Activated CD8-positive, alpha-beta T cell treated with anti-CD3 and anti-CD28 coated beads for 36 hours (primary cell): ENCODE measurements around the gene CEBPE. TPM values are rescaled to one million over a fixed set of nuclear protein-coding genes. Genes with fewer than 3 reads are reported as not detected.
A peak's percentile ranks its signal among the peaks of the same experiment; 100 is the strongest.

Source experiments
- ATAC-seq: fragments of 200-7000 bp; cut with Tn5 transposase; one replicate; pipeline ENCODE4 v1.10.0; 2021; ENCODE audit warnings: mild to moderate bottlenecking, moderate library complexity
- CTCF ChIA-PET: fragments of 350-600 bp; sonication (Branson Sonifier 250); formaldehyde crosslinking; loops from one replicate; lab custom pipeline; 2021; ENCODE audit warnings: antibody characterized with exemption; lab: Charles Lee
- POLR2A ChIA-PET: fragments of 350-600 bp; sonication (Branson Sonifier 250); formaldehyde crosslinking; loops from one replicate; lab custom pipeline; 2021; ENCODE audit warnings: antibody characterized with exemption; lab: Charles Lee
- DNase-seq: peaks from one replicate; pipeline ENCODE4 v3.0.0-alpha.2; 2020
- H3K27ac Mint-ChIP-seq: one replicate; pipeline ENCODE4 v1.8.0; 2021; ENCODE audit warnings: mild to moderate bottlenecking, mixed read lengths
- H3K27me3 Mint-ChIP-seq: one replicate; pipeline ENCODE4 v1.8.0; 2021; ENCODE audit warnings: mixed read lengths
- H3K36me3 Mint-ChIP-seq: one replicate; pipeline ENCODE4 v1.8.0; 2021; ENCODE audit warnings: low read depth, mixed read lengths
- H3K4me1 Mint-ChIP-seq: one replicate; pipeline ENCODE4 v1.8.0; 2021; ENCODE audit warnings: low read depth, mixed read lengths
- H3K4me3 Mint-ChIP-seq: one replicate; pipeline ENCODE4 v1.8.0; 2021; ENCODE audit warnings: mild to moderate bottlenecking, moderate library complexity, mixed read lengths
- H3K9me3 Mint-ChIP-seq: one replicate; pipeline ENCODE4 v1.8.0; 2021; ENCODE audit warnings: mixed read lengths
- intact Hi-C: fragments of 100-400 bp; cut with micrococcal nuclease; formaldehyde crosslinking; loops from one replicate; pipeline ENCODE4 v1.10.0; 2022
- total RNA-seq, 2 experiments: library from RNA; stranded (reverse); gene quantifications; one replicate each; pipeline ENCODE4 v1.2.3, GENCODE V29; 2021
- TF ChIP-seq, protein P1 (sequence below): fragments of 200-600 bp; IDR thresholded peaks from one replicate; pipeline ENCODE4 v1.8.0; 2022; ENCODE audit warnings: antibody characterized with exemption, mild to moderate bottlenecking

The CEBPE gene
- total RNA-seq, 2 experiments from 2014 or later = 0.27 to 0.34 TPM

DNA sequence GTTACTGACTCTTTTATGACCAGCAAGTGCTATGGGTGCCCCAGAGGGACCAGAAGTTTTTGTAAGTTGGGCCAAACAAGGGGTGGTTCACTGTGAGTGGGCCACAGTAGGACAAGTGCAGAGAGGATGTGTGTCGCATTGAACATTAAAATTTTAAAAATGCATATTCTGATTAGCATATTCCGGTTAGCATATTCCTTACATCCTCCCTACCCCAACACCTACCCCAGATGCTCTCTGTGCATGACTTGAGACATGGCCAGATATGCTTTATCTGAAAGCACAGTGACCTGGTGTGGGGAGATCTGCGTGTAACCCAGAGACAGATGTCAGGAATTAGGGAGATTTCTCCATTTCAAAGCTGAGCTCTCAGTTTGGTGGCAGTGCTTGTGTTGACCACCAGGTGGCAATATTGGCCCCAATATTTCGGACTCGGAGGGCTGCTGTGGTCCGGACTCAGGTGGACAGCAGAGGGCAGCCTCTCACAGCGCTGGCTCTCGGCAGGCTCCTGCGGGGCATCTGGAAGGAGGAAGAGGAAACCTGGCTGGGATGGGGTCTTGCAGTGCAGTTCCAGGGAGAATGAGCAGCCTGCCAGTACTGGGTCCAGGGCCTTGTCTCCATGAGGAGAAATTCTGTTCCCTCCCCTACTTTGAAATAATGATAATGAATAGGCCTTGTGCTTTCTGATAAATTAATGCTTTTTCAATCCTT lies 1.6 kb upstream of the CEBPE start:
- ATAC-seq = peak; percentile 88
- H3K9me3 Mint-ChIP-seq = no peaks in the 10 kb centered on the region
- intact Hi-C loops = loop anchor here (1.0 to 5.0 kb wide), 2 partner anchors 67 to 177 kb away; no protein-coding TSS in a partner anchor
- H3K36me3 Mint-ChIP-seq = no peaks in the 10 kb centered on the region
- peaks cover 43% of the 10 kb centered on the region for H3K4me1 Mint-ChIP-seq
- CTCF ChIA-PET = interaction anchor here (0.6 to 13.3 kb wide), 78 partner anchors 9 to 350 kb away, joined by 3 to 290 read pairs (median 5); partner anchors contain the start of genes ACIN1, C14orf119, CDH24 and CIROP
- no peak overlapping the region for H3K4me3 Mint-ChIP-seq
- H3K27me3 Mint-ChIP-seq = no peaks in the 10 kb centered on the region
- DNase-seq = peak; percentile 90
- POLR2A ChIA-PET = interaction anchor here (0.7 to 1.2 kb wide), 3 partner anchors 52 to 69 kb away, joined by 3 to 5 read pairs (median 3); no protein-coding TSS in a partner anchor
- TF ChIP-seq, protein P1, sequence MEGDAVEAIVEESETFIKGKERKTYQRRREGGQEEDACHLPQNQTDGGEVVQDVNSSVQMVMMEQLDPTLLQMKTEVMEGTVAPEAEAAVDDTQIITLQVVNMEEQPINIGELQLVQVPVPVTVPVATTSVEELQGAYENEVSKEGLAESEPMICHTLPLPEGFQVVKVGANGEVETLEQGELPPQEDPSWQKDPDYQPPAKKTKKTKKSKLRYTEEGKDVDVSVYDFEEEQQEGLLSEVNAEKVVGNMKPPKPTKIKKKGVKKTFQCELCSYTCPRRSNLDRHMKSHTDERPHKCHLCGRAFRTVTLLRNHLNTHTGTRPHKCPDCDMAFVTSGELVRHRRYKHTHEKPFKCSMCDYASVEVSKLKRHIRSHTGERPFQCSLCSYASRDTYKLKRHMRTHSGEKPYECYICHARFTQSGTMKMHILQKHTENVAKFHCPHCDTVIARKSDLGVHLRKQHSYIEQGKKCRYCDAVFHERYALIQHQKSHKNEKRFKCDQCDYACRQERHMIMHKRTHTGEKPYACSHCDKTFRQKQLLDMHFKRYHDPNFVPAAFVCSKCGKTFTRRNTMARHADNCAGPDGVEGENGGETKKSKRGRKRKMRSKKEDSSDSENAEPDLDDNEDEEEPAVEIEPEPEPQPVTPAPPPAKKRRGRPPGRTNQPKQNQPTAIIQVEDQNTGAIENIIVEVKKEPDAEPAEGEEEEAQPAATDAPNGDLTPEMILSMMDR = peak; percentile 100
- peak overlapping the region; percentile 84 for H3K27ac Mint-ChIP-seq

GRCh38 chr14:23119363-23120327 lies 590 bp upstream of the CEBPE start:
- POLR2A ChIA-PET = interaction anchor here (0.5 to 1.8 kb wide), 4 partner anchors 25 to 173 kb away, joined by 3 to 9 read pairs (median 5); partner anchors contain the start of genes ACIN1 and C14orf119
- TF ChIP-seq, protein P1 = no peak
- H3K4me1 Mint-ChIP-seq = peaks cover 48% of the 10 kb centered on the region
- H3K27me3 Mint-ChIP-seq = no peaks in the 10 kb centered on the region
- CTCF ChIA-PET = interaction anchor here (0.6 to 13.3 kb wide), 34 partner anchors 9 to 351 kb away, joined by 3 to 290 read pairs (median 6); partner anchors contain the start of genes ACIN1, C14orf119, CDH24 and CIROP
- ATAC-seq = peak; percentile 57
- peak; percentile 33 for DNase-seq
- no peaks in the 10 kb centered on the region for H3K36me3 Mint-ChIP-seq
- peak overlapping the region; percentile 84 for H3K27ac Mint-ChIP-seq
- intact Hi-C loops = loop anchor here (5.0 kb wide), 1 partner anchor 178 kb away; no protein-coding TSS in a partner anchor
- peak overlapping the region; percentile 24 for H3K4me3 Mint-ChIP-seq
- H3K9me3 Mint-ChIP-seq = no peaks in the 10 kb centered on the region

DNA sequence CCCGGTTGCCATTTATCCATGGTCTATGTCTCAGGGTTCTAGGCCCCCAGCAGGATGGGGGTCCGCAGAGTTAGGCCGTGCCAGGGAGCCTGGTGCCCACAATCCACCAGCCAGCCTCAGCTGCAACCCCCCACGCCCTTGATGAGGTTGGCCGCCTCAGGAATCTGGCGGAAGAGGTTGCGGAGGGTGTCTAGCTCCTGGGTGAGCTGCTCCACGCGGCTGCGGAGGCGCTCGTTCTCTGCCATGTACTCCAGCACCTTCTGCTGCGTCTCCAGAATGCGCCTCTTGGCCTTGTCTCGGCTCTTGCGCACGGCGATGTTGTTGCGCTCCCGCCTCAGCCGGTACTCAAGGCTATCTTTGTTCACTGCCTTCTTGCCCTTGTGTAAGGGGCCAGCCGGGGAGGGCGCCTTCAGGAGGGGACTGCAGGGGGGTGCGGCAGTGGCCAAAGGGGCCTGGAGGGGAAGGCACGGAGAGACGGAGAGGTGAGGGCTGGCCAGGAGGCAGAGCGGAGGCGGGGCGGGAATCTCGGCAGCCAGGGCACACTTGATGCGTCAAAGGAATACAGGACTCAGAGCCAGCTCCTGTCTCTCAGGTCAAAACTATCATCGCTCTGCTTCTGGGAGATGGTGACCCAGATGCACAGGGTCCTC lies 1.6 kb downstream of the CEBPE start:
- H3K4me1 Mint-ChIP-seq = peaks cover 48% of the 10 kb centered on the region
- ChIA-PET CTCF (interaction anchor here (1.4 to 5.3 kb wide), 4 partner anchors 40 to 131 kb away, joined by 3 to 29 read pairs (median 6); no protein-coding TSS in a partner anchor), POLR2A (no interaction called here)
- H3K27me3 Mint-ChIP-seq = no peaks in the 10 kb centered on the region
- H3K4me3 Mint-ChIP-seq = no peak overlapping the region
- ATAC-seq (no peak), DNase-seq (no peak)
- H3K9me3 Mint-ChIP-seq = no peaks in the 10 kb centered on the region
- no peaks in the 10 kb centered on the region for H3K36me3 Mint-ChIP-seq
- peak overlapping the region; percentile 6 for H3K27ac Mint-ChIP-seq
- intact Hi-C loops = no loop called here
- TF ChIP-seq, protein P1 = no peak

- no peak for ATAC-seq
- H3K27me3 Mint-ChIP-seq = no peaks in the 10 kb centered on the region
- no peak for DNase-seq
- H3K4me1 Mint-ChIP-seq = peaks cover 41% of the 10 kb centered on the region
- ChIA-PET CTCF (interaction anchor here (0.7 to 1.4 kb wide), 3 partner anchors 26 to 47 kb away, joined by 3 read pairs; no protein-coding TSS in a partner anchor), POLR2A (interaction anchor here (1.0 kb wide), 1 partner anchor 81 kb away, joined by 3 read pairs; the partner anchor contains the start of gene PSMB5)
- TF ChIP-seq, protein P1 = no peak
- H3K9me3 Mint-ChIP-seq = no peaks in the 10 kb centered on the region
- H3K36me3 Mint-ChIP-seq = no peaks in the 10 kb centered on the region
- no peak overlapping the region for H3K4me3 Mint-ChIP-seq
- intact Hi-C loops = no loop called here
- no peak overlapping the region for H3K27ac Mint-ChIP-seq
These were observed 3.1 kb downstream of the CEBPE start for GRCh38 chr14:23115918-23116317.
